ENCODE measurements around the gene PDLIM3.

- TF ChIP-seq CTCF (optimal IDR thresholded peaks at IDR 0.05 in 1 of 3, IDR thresholded peaks at IDR 0.05 in 1 of 3, conservative IDR thresholded peaks at IDR 0.05 in 1 of 3; ENCODE audit: extremely low read depth in 1 of 3, insufficient read depth in 2 of 3, low read length in 3 of 3) (no peak), EZH2 (IDR thresholded peaks at IDR 0.05; ENCODE audit: low read length) (no peak)
Observed at GRCh38 chr4:185559915-185560281, 24.6 kb upstream of the PDLIM3 start.

All from keratinocyte (primary cell).